HepG2 (cell line): ENCODE data around the gene OGG1. TPM values are rescaled to one million over a fixed set of nuclear protein-coding genes. Genes with fewer than 3 reads are reported as not detected.

Experiments
- CBFB ChIP-seq: sonication (generic); formaldehyde crosslinking; IDR thresholded peaks from 2 replicates; pipeline ENCODE4 v1.4.0; 2020; ENCODE audit warnings: missing genetic modification reagents
- CEBPB ChIP-seq: IDR thresholded peaks from 2 replicates; pipeline ENCODE4 v1.6.1; 2011; ENCODE audit warnings: low read depth, low read length, improper control_type of control experiment, borderline replicate concordance
- FOXK1 ChIP-seq: sonication (generic); formaldehyde crosslinking; IDR thresholded peaks from 2 replicates; pipeline ENCODE4 v1.4.0; 2020; ENCODE audit warnings: low read depth, missing genetic modification reagents, borderline replicate concordance
- IRF2 ChIP-seq: IDR thresholded peaks from 2 replicates; pipeline ENCODE4 v1.6.1; 2018; ENCODE audit warnings: missing genetic modification reagents, missing compliant biosample characterization
- LCORL ChIP-seq, 2 experiments: fragments of 450-650 bp in 1 of 2; sonication (generic) in 1 of 2; formaldehyde crosslinking in 1 of 2; IDR thresholded peaks; 2 replicates each; pipeline versions ENCODE4 v1.5.0 to v1.6.1; 2017 to 2020; ENCODE audit warnings: antibody characterized with exemption in 1 of 2, missing genetic modification reagents in 1 of 2
- MZF1 ChIP-seq: sonication (generic); formaldehyde crosslinking; IDR thresholded peaks from 2 replicates; pipeline ENCODE4 v1.8.1; 2023; ENCODE audit warnings: mild to moderate bottlenecking, missing genetic modification reagents, borderline replicate concordance
- TFDP1 ChIP-seq: IDR thresholded peaks from 2 replicates; pipeline ENCODE4 v1.6.1; 2016; ENCODE audit warnings: missing compliant biosample characterization, missing genetic modification reagents, borderline replicate concordance
- TIGD3 ChIP-seq: sonication (generic); formaldehyde crosslinking; IDR thresholded peaks from 2 replicates; pipeline ENCODE4 v1.5.1; 2020; ENCODE audit warnings: mild to moderate bottlenecking, missing genetic modification reagents, borderline replicate concordance
- ZBTB4 ChIP-seq: sonication (generic); formaldehyde crosslinking; IDR thresholded peaks from 2 replicates; pipeline ENCODE4 v1.4.0; 2020; ENCODE audit warnings: missing genetic modification reagents, mild to moderate bottlenecking, borderline replicate concordance
- ZFP1 ChIP-seq: IDR thresholded peaks from 2 replicates; pipeline ENCODE4 v1.6.1; 2016
- ZNF337 ChIP-seq: sonication (generic); formaldehyde crosslinking; IDR thresholded peaks from 2 replicates; pipeline ENCODE4 v1.5.1; 2020; ENCODE audit warnings: missing genetic modification reagents, low read depth, mild to moderate bottlenecking, borderline replicate concordance
- ZSCAN30 ChIP-seq: sonication (generic); formaldehyde crosslinking; IDR thresholded peaks from 2 replicates; pipeline ENCODE4 v1.5.0; 2020; ENCODE audit warnings: mild to moderate bottlenecking, missing genetic modification reagents
- polyA plus RNA-seq, 8 experiments: library from polyadenylated mRNA; depleted of rRNA in 3 of 8; stranded (reverse) in 7 of 8; unstranded in 1 of 8; fragments of >200 nt; fragmentation: Illumina TruSeq in 4 of 8; extraction: Trizol in 4 of 8; gene quantifications; 2 replicates each; pipeline versions ENCODE4 v1.2.1 to v1.2.3, GENCODE V29; 2011 to 2016; ENCODE audit warnings: low read depth in 4 of 8, missing spikeins in 1 of 8, mixed read lengths in 1 of 8; ENCODE audit not compliant: insufficient read depth in 1 of 8
- total RNA-seq, 5 experiments: library from RNA; depleted of rRNA; stranded (reverse); fragments of >200 nt; fragmentation: Illumina TruSeq; extraction: Trizol; gene quantifications; 2 replicates each; pipeline ENCODE4 v1.2.3, GENCODE V29; 2016; ENCODE audit warnings: low read depth in 1 of 5
- TF ChIP-seq, protein P1 (sequence below): sonication (generic); formaldehyde crosslinking; IDR thresholded peaks from 2 replicates; pipeline ENCODE4 v1.4.0; 2020; ENCODE audit warnings: missing genetic modification reagents

OGG1 gene
- total and polyA plus RNA-seq, 2 of the 13 experiments (the other 11 are each of a cell fraction or from before 2014, with no cell fraction given) = 28.7 to 33.2 TPM

GRCh38 chr3:9715764-9716437 is 33.9 kb upstream of the OGG1 start (continued):
- TF ChIP-seq LCORL (IDR thresholded peaks at IDR 0.05) (no peak), LCORL (CRISPR knock-in tag; IDR thresholded peaks at IDR 0.05) (0 out of 2 replicates have a peak, but pooled peaks have one; percentile 23), TIGD3 (CRISPR knock-in tag) (no peak), FOXK1 (peak; percentile 54; the same call in 1 of the 2 replicates), CEBPB (no peak), ZSCAN30 (CRISPR knock-in tag) (no peak), ZBTB4 (no peak), MZF1 (no peak), ZFP1 (CRISPR knock-in tag) (no peak), CBFB (no peak), IRF2 (CRISPR knock-in tag) (0 out of 2 replicates have a peak, but pooled peaks have one; percentile 35), TFDP1 (CRISPR knock-in tag) (no peak), ZNF337 (no peak)
- TF ChIP-seq, protein P1, sequence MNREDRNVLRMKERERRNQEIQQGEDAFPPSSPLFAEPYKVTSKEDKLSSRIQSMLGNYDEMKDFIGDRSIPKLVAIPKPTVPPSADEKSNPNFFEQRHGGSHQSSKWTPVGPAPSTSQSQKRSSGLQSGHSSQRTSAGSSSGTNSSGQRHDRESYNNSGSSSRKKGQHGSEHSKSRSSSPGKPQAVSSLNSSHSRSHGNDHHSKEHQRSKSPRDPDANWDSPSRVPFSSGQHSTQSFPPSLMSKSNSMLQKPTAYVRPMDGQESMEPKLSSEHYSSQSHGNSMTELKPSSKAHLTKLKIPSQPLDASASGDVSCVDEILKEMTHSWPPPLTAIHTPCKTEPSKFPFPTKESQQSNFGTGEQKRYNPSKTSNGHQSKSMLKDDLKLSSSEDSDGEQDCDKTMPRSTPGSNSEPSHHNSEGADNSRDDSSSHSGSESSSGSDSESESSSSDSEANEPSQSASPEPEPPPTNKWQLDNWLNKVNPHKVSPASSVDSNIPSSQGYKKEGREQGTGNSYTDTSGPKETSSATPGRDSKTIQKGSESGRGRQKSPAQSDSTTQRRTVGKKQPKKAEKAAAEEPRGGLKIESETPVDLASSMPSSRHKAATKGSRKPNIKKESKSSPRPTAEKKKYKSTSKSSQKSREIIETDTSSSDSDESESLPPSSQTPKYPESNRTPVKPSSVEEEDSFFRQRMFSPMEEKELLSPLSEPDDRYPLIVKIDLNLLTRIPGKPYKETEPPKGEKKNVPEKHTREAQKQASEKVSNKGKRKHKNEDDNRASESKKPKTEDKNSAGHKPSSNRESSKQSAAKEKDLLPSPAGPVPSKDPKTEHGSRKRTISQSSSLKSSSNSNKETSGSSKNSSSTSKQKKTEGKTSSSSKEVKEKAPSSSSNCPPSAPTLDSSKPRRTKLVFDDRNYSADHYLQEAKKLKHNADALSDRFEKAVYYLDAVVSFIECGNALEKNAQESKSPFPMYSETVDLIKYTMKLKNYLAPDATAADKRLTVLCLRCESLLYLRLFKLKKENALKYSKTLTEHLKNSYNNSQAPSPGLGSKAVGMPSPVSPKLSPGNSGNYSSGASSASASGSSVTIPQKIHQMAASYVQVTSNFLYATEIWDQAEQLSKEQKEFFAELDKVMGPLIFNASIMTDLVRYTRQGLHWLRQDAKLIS (CRISPR knock-in tag) = no peak
